ENCODE results near the gene CUEDC2. TPM values are rescaled to one million over a fixed set of nuclear protein-coding genes. Genes with fewer than 3 reads are reported as not detected.
A peak's percentile ranks its signal among the peaks of the same experiment; 100 is the strongest.

Gene CUEDC2
- total RNA-seq, 1 donor from 2014 or later, result 41.2 TPM

DNA sequence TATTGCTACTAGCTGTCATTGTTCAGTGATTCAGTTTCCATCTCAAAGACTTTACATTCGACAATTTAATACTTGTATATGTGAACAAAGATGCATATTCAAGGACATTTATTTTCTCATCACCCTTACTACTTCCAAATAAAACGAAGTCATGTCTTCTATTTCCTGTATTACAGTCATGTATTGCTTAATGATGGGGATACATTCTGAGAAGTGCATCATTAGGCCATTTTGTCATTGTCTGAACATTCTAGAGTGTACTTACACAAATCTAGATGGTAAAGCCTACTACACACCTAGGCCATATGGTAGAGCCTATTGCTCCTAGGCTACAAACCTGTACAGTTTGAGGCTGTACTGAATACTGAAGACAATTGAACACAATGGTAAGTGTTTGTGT lies 12.5 kb upstream of the CUEDC2 start:
- intact Hi-C loops (cut with DNase I), result no loop called here
- TF ChIP-seq, protein P1, sequence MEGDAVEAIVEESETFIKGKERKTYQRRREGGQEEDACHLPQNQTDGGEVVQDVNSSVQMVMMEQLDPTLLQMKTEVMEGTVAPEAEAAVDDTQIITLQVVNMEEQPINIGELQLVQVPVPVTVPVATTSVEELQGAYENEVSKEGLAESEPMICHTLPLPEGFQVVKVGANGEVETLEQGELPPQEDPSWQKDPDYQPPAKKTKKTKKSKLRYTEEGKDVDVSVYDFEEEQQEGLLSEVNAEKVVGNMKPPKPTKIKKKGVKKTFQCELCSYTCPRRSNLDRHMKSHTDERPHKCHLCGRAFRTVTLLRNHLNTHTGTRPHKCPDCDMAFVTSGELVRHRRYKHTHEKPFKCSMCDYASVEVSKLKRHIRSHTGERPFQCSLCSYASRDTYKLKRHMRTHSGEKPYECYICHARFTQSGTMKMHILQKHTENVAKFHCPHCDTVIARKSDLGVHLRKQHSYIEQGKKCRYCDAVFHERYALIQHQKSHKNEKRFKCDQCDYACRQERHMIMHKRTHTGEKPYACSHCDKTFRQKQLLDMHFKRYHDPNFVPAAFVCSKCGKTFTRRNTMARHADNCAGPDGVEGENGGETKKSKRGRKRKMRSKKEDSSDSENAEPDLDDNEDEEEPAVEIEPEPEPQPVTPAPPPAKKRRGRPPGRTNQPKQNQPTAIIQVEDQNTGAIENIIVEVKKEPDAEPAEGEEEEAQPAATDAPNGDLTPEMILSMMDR (IDR thresholded peaks at IDR 0.05), result no peak

DNA sequence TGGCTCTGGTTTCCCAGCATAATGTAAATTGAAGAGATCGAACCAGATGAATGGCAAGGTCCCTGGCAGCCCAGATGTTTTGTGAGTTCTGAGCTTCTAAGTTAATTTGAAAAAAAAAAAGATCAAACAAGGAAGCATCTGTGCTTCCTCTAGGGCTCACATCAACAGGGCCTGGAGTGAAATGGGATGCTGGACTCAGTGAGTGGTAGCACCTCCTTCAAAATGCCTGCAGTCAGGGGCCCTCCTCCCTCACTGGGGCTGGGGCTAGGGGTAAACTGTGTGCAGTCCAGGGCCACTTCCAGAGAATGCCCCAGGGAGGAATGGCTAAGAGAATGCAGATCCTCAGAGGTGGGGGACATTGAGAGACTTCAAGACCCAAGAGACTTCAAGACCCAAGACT lies 6.0 kb upstream of the CUEDC2 start:
- ATAC-seq (no peak), DNase-seq (no peak)
- intact Hi-C loops (cut with DNase I), result no loop called here
- peak overlapping the region; percentile 3 for H3K4me3 ChIP-seq
- H3K9me3 ChIP-seq, result no peaks in the 10 kb centered on the region
- no peak overlapping the region for H3K27ac ChIP-seq
- H3K4me1 ChIP-seq, result peaks cover 50% of the 10 kb centered on the region
- no peaks in the 10 kb centered on the region for H3K27me3 ChIP-seq (ENCODE audit: low read depth)
- TF ChIP-seq, protein P1 (IDR thresholded peaks at IDR 0.05), result no peak
- H3K36me3 ChIP-seq, result no peaks in the 10 kb centered on the region

More for the DNA sequence above, 12.5 kb upstream of the CUEDC2 start:
- Histone ChIP-seq H3K27ac (no peak overlapping the region), H3K27me3 (ENCODE audit: low read depth) (no peaks in the 10 kb centered on the region), H3K4me3 (no peak overlapping the region), H3K4me1 (peaks cover 6% of the 10 kb centered on the region), H3K9me3 (no peaks in the 10 kb centered on the region), H3K36me3 (no peaks in the 10 kb centered on the region)
- DNase-seq (no peak), ATAC-seq (no peak)

DNA sequence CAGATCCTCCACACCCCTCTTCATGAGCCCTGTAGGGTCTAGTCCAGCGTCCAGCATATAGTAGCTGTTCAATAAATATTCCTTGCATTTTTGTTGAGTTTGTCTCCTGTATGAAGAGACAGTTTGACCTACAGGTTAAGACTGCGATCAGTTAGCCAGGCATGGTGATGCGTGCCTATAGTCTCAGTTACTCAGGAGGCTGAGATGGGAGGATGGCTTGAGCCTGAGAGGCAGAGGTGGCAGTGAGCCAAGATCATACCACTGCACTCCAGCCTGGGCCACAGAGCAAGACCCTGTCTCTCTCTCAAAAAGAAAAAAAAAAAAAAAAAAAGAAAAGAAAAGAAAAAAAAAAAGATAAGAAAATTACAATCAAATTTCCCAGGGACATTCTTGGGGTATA lies 5.1 kb upstream of the CUEDC2 start:
- H3K4me3 ChIP-seq, result peak overlapping the region; percentile 52
- TF ChIP-seq, protein P1 (IDR thresholded peaks at IDR 0.05), result no peak
- DNase-seq (no peak), ATAC-seq (no peak)
- no peak overlapping the region for H3K27ac ChIP-seq
- H3K36me3 ChIP-seq, result no peaks in the 10 kb centered on the region
- intact Hi-C loops (cut with DNase I), result no loop called here
- no peaks in the 10 kb centered on the region for H3K27me3 ChIP-seq (ENCODE audit: low read depth)
- peaks cover 55% of the 10 kb centered on the region for H3K4me1 ChIP-seq
- H3K9me3 ChIP-seq, result no peaks in the 10 kb centered on the region

DNA sequence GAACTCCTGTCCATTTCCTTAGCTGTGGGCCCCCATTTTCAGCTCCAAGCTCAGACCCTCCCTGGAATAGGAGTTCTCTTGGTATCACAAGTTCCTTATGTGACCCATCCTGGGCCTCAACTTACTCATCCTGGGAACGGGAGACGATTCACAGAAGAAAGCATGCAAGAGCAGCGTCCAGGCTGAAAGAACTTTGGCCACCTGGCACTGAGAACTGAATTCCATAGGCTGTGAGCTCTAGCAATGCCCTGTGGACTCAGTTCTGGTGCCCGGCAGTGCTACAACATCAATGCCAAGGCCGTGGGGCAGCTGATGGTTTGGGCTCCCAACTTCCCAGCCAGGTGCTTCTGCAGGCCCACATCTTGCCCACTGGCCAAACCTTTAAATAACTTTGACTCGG lies 3.9 kb upstream of the CUEDC2 start:
- intact Hi-C loops (cut with DNase I), result no loop called here
- Histone ChIP-seq H3K27ac (peak overlapping the region; percentile 72), H3K9me3 (no peaks in the 10 kb centered on the region), H3K36me3 (no peaks in the 10 kb centered on the region), H3K27me3 (ENCODE audit: low read depth) (no peaks in the 10 kb centered on the region), H3K4me1 (peaks cover 63% of the 10 kb centered on the region), H3K4me3 (peak overlapping the region; percentile 52)
- ATAC-seq, result no peak
- TF ChIP-seq, protein P1 (IDR thresholded peaks at IDR 0.05), result no peak
- no peak for DNase-seq

DNA sequence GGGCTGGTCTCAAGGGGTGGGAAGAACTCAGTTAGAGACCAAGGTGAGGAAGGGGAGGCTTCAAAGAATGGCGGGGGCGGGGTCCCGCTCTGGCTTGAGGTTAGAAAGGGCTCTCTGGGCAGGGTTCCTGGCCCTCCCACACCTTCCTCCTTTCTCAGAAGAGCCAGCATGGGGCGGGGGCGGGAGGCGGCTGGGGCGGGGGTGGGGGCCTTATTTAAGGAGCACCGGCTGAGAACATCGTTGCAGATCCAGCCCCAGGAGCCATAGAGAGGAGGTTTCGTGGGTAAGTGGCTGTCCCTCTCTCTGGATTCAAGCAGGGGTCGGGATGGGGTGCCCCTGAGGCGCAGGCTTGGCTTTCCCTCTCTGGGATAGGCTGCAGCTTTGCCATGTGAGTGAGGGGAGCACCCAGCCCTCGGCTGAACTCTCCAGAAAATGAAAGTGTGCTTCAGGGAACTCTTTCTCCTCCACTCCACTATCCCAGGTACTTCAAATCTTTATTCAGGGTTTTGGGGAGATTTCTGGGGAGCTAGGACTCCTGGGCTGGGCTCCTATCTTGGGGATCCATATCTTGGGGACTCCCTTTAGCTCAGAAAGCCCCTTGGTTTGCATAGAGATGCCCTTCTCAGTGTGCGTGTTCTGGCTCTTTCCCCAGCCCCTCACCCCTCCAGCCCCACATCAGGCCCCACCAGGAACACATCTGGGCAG lies 3.3 kb upstream of the CUEDC2 start:
- intact Hi-C loops (cut with DNase I), result no loop called here
- Histone ChIP-seq H3K36me3 (no peaks in the 10 kb centered on the region), H3K27ac (peak overlapping the region; percentile 72), H3K9me3 (no peaks in the 10 kb centered on the region), H3K4me1 (peaks cover 63% of the 10 kb centered on the region), H3K27me3 (ENCODE audit: low read depth) (no peaks in the 10 kb centered on the region), H3K4me3 (peak overlapping the region; percentile 52)
- TF ChIP-seq, protein P1 (IDR thresholded peaks at IDR 0.05), result no peak
- ATAC-seq (peak; percentile 32 to 42), DNase-seq (peak; percentile 71)
